ENCODE results near the gene ILKAP.

- TF ChIP-seq CTCF (conservative IDR thresholded peaks at IDR 0.05 in 1 of 2, IDR thresholded peaks at IDR 0.05 in 1 of 2; ENCODE audit: low read depth in 1 of 2, low read length in 2 of 2) (no peak), EZH2 (IDR thresholded peaks at IDR 0.05; ENCODE audit: low read length, missing control alignments) (no peak)
Measured at GRCh38 chr2:238166391-238167343, 36.8 kb downstream of the ILKAP start.

All from fibroblast of lung (primary cell).